Activated T-cell treated with anti-CD3 and anti-CD28 coated beads for 48 hours (primary cell): ENCODE results near the gene OLFML2A.

Experiments
- DNase-seq: peaks from one replicate; pipeline ENCODE4 v3.0.0-alpha.2; 2020; ENCODE audit warnings: low read depth

The OLFML2A gene

DNA sequence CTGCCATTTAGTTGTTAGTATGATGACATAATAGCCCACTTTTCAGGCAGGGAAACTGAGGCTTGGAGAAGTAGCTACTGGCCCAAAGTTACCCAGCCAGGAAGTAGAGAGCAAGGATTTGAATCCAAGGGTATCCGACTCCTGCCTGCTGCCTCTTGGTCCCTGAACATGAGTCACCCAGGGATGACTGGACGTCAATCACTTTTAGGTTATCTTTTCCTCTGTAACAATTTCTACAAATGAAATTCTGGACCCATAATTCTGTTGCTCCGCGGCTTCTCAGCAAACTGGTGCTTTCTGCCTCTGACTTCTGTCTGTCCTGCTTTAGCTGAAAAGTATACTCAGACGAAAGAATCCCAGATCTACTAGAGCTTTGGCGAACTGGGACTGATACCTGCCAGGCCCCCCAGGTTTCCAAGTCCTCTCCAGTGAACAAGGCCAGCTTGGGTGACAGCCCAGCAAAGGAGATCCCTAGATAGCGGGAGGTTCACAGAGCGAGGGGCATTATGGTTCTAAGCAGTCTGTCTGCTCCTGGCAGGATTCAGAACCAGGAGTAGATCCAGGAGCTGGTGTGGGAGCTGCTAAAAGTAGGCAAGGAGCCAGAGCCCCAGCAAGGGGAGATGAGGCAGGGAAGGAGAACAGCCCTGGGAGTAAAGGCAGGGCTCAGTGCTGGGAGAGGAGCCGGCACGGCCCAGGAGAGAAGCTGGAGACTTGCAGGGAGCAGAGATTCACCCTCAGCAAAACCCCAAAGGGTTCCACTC, 20.6 kb downstream of the OLFML2A start:
- DNase-seq: no peak

GRCh38 chr9:124799274-124800006, 22.5 kb downstream of the OLFML2A start:
- DNase-seq: no peak

DNA sequence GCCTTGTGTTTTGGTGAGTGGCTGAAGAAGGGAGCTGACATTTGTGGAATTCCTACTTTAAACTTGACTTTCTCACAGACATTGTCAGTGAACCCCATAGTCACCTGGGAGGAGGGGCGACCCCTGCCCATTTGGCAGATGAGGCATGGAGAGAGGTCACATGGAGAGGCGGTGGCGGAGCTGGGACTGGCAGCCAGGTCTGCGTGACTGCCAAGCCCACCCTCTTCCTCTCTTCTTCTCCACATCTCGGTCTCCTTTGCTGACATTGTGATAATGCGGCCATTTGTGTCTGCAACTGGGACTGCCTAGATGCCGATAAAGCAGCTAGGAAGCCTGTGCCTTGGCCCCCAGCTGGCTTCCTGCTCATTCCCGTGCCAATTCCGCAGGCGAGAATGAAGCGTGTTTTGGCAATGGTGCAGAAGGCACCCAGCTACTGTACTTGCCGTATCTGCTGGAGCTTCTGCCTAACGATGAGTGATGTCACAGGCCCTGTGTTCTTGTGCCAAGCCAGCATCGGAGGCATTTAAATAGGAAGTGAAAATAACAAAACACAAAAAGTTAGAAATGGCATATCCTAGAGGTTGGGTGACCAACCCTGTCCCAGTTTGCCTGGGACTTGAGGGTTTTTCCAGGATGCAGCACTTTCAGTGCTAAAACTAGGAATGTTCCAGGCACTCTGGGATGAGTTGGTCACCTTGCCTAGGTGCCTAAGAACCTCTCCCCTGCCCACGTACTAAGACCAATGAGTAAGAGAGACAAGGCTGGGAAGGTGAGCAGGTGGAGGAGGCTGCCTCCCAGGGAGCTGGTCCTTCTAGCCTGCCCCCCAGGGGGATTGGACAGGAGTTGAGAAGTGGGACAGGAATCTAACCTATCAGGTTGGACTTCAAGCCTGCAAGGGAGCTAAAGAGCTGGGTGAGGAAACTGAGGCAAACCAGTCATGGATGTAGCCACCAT, 23.6 kb downstream of the OLFML2A start:
- DNase-seq: no peak

DNA sequence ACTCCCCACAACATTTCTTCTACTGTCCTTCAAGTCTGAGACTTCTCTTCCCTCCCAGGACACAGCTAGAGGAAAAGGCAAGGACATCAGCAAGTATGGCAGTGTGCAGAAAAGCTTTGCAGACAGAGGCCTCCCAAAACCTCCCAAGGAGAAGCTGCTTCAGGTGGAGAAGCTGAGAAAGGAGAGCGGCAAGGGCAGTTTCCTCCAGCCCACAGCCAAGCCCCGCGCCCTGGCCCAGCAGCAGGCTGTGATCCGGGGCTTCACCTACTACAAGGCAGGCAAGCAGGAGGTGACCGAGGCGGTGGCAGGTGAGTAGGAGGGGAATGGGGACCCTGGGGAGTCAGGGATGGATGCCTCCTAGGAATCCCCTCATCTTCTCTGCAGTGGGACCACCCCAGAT, 24.4 kb downstream of the OLFML2A start:
- no peak for DNase-seq

DNA sequence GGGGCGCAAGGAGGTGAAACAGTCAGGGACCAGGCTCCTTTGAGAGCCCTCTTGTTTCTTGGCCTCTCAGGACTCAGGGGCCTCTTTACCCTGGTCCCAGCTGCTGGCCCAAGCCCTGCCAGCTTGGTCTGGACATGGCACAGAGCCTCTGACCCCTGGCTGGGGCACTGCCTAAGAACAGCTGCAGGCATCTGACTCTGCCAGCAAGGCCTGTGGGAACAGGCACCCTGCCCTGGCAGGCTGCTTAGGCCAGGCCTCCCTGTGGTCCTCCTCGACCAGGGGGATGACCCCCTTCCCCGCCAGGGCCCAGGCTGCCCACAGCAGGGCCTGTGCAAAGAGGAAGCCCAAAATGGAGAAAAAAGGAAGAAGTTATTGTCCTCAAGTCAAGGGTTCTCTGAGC, 25.5 kb downstream of the OLFML2A start:
- DNase-seq: no peak

DNA sequence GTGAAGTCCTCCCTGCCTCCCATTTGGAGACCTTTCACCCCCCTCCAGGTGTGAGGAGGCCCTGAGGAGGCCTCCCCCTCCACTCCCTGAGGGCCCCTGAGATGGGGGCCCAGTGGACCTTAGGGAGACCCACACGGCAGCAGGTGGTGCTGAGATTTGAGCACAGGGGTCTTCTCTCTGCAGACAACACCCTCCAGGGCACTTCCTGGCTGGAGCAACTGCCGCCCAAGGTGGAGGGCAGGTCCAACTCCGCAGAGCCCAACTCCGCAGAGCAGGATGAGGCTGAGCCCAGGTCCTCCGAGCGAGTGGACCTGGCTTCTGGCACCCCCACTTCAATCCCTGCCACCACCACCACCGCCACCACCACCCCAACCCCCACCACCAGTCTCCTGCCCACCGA, 27.0 kb downstream of the OLFML2A start:
- no peak for DNase-seq

- DNase-seq: no peak
Measured at GRCh38 chr9:124805186-124805585, 28.3 kb downstream of the OLFML2A start.

- no peak for DNase-seq
Measured at GRCh38 chr9:124808246-124808956, 31.5 kb downstream of the OLFML2A start.

DNA sequence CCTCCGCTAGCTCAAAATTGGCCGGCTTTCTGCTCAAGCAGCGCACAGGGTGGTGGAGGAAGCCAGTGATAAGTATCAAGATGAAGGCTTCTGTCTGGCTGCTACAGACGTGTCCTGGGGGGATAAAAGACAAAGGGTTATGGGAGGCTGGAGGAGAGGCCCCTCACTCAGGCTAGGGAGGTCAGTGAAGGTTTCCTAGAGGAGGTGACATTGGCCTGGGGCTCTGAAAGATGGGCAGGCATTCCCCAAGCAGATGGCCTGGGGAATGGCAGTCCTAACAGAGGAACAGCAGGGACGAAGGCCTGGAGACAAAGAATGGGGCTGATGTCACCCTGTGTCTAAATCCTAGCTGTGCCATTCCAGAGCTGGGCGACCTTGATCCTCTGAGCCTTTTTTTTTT, 32.3 kb downstream of the OLFML2A start:
- DNase-seq: no peak

GRCh38 chr9:124809741-124810500, 33.0 kb downstream of the OLFML2A start:
- no peak for DNase-seq

DNA sequence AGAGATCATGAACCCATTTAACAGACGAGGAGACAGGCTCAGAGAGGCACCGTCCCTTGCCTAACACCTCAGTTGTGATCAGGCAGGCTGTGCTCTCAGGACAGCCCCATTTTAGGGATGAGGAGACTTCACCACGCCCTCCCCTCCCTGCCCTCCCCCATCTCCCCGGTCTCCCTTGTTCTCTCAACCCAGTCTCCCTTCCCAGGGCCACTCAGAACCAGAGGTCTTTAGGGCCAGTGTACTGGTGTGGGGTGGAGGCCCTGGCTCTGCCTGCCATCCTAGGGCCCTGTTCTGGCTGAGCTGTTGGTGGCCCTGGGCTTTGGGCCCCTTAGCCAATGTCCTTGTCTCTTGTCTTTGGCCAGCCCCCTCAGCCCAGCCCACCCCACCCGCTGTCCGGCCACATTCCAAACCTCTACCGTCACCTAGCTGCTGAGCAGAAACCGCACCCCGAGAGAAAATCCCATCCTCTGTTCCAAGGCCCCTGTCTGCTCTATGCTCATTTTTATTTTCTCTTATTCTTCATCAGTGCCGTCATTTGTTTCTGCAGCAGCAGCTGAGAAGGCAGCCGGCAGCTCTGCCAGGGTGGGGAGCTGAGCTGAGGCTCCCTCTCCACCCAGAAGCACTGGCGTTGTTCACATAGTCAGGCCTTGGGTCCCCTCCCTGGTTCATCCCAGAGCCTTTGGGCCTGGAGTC, 33.9 kb downstream of the OLFML2A start:
- no peak for DNase-seq

- no peak for DNase-seq
Measured at GRCh38 chr9:124812441-124812876, 35.5 kb downstream of the OLFML2A start.

- DNase-seq: no peak
Measured at GRCh38 chr9:124813041-124813440, 36.1 kb downstream of the OLFML2A start.

DNA sequence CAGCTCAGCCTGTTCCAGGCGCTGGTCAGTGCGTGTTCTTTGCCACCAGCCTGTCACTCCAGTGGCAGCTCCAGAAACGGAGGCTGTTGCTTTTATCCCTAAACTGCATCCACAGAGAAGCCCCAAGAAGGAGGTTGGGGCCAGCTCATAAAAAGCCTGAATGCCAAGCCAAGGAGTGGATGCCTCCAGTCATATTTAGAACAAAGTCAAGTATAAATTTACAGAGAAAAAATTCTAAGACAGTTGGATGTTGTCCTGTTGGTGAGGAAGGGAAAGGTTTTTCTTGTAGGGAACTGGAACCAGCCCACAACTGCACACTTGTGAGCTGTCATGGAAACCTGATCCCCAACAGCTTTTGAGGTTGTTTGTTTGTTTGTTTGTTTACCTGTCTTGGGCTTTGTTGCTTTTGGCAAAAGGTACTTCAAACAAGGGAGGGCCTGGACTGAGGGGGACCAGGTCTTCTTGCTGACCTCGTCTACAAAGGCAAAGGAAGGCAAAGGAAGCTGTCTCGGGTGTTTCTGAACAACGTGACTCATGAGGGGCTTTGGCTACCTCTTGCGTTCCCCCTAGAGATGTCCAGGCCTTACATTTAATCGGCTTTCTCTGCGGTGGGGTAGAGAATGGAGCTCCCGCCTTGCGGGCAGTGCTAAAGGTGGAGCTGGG, 36.7 kb downstream of the OLFML2A start:
- no peak for DNase-seq

- no peak for DNase-seq
Measured at GRCh38 chr9:124814164-124814535, 37.2 kb downstream of the OLFML2A start.

DNA sequence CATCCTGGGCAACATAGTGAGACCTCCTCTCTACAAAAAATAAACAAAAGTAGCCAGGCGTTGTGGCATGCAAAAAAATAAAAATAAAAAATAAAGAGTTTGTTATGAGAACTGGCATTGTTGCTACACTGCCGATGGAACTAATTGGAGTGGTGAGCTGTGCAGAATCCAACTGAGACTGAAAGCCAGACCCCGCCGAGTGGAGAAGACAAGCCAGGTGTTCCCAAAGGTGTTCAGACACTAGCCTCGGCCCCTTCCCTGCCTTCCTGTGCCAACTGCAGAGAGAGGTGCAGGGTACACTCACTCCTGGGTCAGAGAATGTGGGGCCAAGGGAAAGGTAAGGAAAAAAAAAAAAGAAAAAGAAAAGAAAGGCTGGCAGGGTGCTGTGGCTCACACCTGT, 38.7 kb downstream of the OLFML2A start:
- no peak for DNase-seq

- DNase-seq: no peak
Measured at GRCh38 chr9:124818431-124819281, 41.7 kb downstream of the OLFML2A start.

DNA sequence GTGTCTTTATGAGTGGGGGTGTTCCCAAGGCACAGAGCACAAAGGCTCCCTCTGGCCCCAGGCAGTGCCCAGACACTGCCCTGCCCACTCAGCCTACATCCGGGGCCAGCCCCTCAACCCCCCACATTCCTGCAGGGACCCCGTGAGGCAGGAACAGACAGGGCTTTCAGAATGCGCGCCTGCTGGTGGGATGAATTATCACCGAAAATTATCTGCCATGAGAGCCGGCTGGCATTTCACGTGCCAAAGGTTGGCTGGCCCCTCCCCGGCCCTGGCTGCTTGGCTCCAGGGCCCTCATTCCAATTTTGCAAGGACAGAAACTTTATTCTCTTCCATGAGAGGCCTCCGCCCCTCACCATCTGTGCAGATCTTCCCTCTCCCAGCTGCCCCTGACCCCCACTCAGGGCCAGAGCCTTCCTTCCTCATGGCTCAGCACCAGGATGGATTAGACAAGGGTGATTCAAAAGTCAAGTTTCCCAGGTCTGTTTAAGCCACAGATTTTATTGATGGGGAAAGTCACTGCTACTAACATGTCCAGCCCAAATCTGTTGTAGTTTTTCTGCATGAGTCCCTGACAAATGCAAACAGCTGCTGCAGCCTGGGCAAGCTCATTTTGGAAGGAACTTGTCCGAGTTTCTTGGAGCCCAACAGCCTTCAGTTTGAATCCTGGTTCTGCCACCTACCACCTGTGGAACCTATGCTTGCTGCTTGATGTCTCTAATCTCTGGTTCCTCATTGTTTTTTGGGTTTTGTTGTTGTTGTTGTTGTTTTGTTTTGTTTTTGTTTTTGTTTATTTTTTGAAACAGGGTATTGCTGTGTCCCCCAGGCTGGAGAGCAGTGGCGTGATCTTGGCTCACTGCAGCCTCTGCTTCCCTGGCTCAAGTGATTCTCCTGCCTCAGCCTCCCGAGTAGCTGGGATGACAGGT, 44.0 kb downstream of the OLFML2A start:
- no peak for DNase-seq
